GM19238 (cell line): Measurements from ENCODE around the gene TRPC4AP.
"Not testable (repeated sequence)": the region's sequence is repeated elsewhere in the genome, so short reads cannot be mapped to it uniquely, and the experiment has no call there.

Source experiments
- DNase-seq: peaks from one replicate; pipeline ENCODE4 v3.0.0; 2011; ENCODE audit warnings: low spot score; ENCODE audit not compliant: insufficient read length

Gene TRPC4AP

DNA sequence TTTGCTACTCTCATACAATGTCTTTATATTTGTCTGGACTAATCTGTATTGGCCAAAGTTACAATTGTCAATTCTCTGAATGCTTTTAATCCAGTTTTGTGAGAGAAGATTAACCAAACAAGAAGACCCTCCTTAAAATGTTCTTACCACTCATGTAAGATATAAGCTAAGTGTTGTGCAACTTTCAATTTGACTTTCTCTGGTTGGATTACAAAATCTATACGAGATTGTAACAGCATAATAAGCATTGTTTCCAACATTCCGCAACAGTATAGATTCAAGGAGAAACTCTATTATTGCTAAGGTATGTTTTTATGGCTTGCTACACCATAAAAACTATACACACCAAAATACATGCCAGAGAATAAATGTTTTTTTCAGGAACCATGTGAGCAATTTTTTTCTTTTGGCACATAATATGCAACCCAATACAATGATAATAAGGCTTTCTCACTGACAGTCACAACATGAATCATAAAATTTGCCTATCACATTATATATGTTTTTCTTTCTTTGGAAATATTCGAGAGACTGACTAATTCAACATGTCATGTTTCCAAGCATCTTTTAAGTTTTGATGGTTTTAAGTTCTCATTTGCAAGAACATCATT, 12.2 kb upstream of the TRPC4AP start:
- no peak for DNase-seq

DNA sequence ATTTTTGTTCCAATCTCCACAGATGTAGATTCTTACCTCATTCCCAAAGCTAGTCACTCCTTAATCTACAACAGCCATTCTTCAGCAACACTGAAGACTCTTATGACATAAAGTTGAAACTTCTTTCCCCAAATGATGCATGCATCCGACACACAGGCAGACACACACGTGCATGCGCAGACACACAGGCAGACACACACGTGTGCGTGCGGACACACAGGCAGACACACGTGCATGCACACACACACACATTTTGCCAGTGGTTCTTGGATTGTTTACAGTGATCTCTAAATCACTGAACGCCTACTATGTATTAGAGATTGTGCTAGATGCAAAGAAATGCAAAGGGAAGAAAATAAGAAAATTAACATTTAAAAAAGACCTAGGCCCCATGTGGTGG, 9.0 kb upstream of the TRPC4AP start:
- no peak for DNase-seq

DNA sequence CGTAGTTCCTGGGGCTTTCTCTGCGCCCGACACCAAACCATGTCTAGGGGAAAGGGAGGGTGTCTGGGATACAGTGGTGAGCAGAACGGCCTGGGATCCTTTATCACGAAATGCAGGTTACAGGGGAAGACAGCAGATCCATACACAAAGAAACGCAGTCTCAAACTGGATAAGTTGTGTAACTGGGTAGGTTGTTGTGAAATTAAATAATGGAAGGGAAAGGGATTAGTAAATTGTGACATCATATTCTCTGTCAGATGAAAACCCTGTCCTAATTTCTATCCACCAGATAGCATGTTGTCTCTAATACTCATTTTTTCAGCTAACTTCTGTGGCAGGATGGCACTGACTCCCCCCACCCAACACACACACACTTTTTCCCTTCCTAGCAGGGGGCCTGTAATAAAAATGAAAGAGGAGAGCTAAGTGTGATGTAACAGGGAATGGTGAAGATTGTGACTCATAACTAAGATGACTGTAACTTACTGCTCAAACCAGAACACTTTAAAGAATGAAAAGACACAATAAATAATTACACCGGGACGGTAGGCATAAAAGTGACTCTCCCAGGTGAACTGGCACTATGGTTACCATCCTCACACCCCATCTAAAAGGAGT, 769 bp upstream of the TRPC4AP start:
- DNase-seq: no peak

DNA sequence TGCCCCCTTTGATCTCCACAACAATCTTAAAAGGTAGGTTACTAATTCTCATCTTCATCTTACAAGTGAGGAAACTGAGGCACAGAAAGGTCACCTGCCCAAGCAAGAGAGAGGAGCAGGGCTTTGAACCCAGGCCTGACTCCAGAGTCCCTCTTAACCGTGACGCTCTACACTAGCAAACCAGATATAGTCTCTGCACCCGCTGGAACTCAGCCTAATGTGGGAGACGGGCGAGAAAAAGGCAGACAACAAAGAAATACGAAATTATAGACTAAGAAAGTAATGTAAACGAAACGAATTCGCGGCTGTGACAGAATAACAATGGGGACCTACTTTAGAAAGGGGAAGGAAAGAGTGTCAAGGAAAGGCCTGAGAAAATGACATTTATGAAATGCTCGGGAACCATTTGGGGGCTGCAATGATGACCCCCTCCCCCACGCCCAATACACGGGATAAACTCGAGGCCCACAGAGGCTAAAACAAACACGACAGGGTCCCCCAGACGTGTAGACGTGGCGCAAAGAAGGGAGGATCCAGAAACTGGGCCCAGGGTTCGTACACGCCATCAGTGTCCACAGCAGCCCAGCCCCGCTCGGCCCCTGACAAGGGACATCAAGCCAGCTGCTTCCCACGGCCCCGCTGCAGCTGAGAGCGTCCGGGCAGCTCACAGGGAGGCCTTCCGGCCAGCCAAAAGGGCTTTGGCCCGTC, 637 bp downstream of the TRPC4AP start:
- DNase-seq: peak; percentile 30

DNA sequence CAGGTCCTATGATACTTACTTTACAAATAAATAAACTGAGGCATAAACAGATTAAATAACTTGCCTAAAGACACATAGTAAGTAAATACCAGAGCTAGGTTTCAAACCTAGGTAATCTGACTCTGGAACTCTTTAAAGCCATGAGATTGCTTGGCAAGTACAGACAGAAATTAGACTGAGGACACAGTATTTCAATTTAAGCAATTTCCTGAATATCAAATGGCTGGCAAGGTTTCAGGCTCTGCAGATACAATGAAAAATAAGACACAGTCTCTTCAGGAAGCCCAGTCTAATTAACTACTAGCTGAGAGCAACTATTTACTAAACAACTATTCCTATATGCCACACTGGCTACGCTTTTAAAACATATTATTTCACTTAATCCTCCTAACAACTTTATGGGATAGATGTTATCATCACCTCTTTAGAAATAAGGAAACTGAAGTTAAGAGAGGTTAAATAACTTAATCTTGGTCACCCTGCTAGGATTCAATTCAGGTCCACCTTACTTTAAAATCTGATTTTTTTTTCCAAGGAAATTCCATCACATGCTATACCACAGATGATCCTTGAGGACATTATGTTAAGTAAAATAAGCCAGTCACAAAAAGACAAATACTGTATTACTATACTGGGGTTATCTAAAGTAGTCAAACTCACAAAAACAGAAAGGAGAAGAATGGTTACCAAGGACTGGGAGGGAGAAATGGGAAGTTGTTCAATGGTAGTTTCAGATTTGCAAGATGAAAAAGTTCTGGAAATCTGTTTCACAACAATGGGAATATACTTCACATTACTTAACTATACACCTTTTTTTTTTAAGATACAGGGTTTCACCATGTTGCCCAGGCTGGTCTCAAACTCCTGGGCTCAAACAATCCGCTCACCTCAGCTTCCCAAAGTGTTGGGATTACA, 4.1 kb downstream of the TRPC4AP start:
- DNase-seq: no peak

DNA sequence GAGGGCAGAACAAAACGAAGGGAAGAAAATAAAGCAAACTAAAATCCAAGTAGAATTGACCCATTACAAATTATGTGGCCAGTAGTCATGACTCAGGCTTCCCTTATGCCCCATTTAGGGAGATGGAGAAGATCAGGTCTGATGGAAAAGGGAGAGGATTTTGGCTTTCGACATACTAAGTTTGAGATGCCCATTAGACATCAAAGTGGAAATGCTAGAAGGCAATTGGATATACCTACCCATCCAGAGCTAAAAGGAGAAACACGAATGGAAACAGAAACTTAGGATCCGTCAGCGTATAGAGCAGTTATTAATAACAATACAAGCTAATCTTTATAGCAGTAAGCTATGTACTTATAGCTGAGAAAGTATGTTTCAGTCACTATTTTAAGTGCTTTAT, 4.8 kb downstream of the TRPC4AP start:
- DNase-seq: no peak

DNA sequence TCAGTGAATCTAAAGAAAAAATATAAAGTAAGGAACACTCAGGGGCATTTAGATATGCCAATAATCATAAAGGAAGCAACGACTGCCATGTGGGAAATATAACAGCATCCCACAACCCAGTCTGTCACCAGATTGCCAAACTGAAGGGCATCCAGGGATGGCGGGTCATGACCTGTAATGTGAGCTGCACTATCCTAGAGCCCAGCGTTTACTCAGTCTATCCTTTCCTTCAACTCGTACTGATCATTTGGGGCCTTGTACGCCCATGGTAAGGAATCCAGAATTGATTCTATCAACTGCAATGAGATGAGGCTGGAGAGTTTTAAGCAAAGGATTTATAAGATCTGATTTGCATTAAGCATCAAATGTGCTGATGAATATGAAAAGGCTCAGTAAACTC, 5.3 kb downstream of the TRPC4AP start:
- DNase-seq: no peak

DNA sequence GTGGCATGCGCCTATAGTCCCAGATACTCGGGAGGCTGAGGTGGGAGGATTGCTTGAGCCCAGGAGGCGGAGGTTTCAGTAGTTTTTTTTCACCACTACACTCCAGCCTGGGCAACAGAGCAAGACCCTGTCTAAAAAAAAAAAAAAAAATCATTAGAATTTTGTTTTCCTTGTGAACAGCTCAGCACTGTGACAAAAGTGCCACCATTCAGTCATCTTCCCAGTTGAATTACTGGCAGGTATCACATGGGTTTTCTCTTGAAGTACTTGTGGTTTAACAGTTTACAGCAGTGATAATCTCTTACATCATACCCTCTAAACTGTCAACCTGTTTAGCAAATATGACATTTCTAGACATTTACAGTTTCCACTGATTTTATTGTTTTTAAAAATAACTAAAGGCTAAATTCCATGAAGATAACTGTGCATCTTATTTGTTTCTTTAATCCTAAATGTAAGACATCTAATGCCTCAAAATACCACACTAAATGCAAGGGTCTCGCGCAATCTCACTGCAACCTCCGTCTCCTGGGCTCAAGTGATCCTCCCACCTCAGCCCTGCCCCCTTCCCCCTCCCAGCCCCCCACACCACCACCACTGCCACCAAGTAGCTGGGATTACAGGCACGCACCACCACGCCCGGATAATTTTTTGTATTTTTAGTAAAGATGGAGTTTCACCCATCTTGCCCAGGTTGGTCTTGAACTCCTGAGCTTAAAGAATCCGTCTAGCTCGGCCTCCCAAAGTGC, 7.0 kb downstream of the TRPC4AP start:
- DNase-seq: no peak

DNA sequence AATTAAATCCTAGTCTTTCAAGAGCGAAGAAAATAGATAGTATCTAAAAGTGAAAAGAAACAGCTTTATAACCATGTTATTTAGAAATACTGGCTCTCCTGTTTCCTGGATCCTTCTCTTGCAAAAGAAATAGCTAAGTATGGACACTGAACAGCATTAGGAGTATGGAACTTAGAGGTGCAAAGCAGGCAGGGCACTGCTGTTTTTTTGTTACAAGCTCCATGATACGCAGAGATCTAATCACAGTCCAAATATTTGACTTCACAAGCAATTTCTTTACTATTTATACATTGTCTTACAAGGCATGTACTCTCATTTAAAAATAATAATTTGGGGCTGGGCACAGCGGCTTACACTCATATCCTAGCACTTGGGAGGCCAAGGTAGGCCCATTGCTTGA, 7.6 kb downstream of the TRPC4AP start:
- DNase-seq: no peak

DNA sequence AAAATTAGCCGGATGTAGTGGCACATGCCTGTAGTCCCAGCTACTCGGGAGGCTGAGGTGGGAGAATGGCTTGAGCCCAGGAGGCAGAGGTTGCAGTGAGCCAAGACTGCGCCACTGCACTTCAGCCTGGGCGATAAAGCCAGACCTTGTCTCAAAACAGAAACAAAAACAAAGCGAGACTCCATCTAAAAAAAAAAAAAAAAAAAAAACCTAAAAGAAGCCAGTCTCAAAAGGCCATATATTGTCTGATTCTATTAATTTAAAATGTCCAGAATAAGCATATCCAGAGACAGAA, 12.3 kb downstream of the TRPC4AP start:
- DNase-seq: not testable (repeated sequence)

DNA sequence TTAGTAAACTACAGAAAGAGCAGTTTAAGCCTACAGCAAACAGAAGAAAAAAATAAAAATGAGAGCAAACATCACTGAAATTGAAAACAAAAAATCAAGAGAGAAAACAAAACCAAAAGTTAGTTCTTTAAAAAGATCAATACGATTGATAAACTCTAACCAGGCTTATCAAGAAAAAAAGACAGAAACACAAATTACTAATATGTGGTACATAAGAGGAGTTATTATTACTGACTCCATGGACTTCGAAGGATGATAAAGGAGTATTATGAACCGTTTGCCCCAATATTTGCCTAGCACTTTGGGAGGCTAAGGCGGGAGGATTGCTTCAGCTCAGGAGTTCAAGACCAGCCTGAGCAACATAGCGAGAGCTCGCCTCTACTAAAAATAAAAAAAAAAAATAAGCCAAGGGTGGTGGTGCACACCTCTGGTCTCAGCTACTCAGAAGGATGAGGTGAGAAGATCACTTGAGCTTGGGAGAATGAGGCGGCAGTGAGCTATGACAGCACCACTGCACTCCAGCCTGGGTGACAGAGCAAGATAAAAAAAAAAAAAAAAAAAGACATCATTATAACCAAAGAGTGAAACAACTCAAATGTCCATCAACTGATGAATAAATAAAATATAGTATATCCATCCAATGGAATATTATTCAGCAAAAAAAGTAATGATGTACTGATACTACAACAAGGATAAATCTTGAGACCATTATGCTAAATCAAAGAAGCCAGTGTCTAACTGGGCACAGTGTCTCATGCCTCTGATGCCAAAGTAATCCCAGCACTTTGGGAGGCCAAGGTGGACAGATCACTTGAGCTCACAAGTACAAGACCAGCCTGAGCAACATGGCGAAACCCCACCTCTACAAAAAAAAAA, 12.9 kb downstream of the TRPC4AP start:
- DNase-seq: no peak

DNA sequence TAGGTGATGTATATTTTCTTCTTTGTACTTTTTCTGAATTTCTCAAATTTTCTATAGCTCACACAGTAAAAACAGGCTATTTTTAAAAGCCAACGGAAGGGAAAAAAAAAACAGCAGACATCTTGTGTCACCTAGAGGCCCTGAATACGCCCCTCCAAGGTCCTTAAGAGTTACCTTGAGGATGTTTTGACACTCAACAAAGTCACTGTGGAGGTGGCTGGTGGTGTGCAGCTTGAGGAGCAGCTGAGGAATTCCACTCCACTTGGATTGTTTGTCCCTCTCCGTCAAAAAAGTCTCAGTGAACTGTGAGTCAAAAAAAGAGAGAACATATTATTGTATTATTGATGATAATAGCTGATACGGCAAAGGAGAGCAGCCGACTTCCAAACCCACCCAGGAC, 14.7 kb downstream of the TRPC4AP start:
- DNase-seq: no peak

DNA sequence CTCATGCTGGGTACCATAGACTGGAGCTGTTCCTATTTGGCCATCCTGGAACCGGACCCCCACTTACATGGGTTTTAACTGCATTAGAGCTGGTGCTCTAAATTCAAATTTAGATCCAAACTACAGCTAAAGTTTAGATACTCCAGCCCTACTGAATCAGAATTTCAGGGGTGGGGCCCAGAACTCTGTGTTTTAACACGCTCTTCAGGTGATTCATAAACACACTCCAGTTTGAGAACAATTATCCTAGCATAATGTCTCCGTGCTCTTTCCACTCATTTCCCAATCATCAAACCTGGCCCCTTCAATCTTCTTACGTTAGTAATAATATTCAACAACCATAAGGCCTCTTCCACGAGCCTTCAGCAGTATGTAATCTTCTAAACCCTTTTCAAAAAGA, 15.3 kb downstream of the TRPC4AP start:
- no peak for DNase-seq

DNA sequence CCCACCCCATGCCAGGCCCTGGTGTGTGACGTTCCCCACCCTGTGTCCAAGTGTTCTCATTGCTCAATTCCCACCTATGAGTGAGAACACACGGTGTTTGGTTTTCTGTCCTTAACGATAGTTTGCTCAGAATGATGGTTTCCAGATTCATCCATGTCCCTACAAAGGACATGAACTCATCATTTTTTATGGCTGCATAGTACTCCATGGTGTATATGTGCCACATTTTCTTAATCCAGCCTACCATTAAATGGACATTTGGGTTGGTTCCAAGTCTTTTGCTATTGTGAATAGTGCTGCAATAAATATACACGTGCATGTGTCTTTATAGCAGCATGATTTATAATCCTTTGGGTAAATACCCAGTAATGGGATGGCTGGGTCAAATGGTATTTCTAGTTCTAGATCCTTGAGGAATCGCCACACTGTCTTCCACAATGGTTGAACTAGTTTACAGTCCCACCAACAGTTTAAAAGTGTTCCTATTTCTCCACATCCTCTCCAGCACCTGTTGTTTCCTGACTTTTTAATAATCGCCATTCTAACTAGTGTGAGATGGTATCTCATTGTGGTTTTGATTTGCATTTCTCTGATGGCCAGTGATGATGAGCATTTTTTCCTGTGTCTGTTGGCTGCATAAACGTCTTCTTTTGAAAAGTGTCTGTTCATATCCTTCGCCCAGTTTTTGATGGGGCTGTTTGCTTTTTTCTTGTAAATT, 21.0 kb downstream of the TRPC4AP start:
- not testable (repeated sequence) for DNase-seq

DNA sequence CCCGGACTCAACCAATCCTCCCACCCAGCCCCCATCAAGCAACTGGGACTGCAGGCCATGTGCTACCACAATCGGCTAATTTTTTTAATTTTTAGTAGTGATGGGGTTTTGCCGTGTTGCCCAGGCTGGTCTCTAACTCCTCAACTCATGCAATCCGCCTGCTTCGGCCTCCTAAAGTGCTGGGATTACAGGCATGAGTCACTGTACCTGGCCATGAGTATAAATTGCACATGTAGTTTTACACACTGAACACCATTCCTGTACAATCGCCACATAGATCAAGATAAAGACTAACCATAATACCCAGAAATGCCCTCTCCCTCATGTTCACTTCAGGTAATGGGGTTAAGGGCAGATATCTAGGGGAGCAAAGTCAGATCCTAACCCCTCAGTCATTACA, 26.4 kb downstream of the TRPC4AP start:
- no peak for DNase-seq

DNA sequence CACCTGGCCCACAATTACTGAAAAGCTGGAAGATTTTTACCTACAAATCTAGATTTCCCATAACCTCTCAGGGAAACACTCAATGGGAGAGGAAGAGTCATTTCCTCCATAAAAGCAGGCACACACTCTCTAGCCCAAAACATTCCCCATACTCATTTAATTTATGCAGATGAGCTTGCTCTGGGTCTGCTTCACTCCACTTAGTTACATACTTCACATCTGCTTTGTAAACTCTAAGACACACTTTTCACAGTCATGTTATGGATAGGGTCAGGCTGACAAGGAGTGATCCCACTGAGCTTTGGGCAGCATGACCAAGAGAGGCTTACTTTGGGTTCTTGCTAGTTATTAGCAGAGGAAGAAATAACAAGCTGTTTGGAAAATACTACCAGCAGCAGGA, 27.4 kb downstream of the TRPC4AP start:
- DNase-seq: no peak

DNA sequence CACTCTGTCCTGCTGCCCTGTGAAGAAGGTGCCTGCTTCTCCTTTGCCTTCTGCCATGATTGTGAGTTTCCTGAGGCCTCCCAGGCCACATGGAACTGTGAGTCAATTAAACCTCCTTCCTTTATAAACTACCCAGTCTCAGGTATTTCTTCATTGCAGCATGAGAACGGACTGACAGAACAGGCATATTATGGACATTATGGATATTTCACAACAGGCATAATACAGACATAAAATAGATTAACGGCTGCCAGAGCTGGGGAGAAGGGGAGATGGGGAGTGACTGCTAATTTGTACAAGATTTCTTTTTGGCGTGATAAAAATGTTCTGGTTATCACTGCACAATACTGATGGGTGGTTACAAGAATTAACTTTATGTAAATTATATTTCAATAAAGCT, 29.4 kb downstream of the TRPC4AP start:
- no peak for DNase-seq

DNA sequence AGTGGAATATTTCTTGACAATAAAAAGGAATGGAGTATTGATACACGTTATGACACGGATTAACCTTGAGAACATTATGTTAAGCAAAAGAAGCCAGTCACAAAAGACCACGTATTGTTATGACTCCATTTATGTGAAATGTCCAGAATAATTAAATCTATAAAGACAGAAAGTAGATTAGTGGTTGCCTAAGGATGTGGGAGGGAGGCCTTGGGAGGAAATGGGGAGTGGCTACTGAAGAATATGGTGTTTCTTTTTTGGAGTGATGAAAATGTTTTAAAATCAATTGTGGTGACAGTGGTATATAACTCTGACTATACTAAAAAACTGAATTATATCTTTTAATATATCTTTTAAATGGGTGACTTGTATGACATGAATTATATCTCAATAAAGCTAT, 30.1 kb downstream of the TRPC4AP start:
- DNase-seq: no peak

DNA sequence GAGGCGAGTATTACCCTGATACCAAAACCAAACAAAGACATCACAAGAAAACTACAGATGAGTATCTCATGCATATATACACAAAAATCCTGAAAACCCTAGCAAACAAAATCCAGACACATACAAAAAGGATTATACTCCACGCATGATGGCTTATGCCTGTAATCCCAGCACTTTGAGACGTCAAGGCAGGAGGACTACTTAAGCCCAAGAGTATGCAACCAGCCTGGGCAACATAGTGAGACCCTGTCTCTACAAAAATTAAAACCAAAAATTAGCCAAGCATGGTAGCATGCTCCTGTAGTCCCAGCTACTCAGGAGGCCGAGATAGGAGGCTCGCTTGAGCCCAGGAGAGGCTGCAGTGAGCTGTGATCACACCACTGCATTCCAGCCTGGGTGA, 32.4 kb downstream of the TRPC4AP start:
- no peak for DNase-seq

DNA sequence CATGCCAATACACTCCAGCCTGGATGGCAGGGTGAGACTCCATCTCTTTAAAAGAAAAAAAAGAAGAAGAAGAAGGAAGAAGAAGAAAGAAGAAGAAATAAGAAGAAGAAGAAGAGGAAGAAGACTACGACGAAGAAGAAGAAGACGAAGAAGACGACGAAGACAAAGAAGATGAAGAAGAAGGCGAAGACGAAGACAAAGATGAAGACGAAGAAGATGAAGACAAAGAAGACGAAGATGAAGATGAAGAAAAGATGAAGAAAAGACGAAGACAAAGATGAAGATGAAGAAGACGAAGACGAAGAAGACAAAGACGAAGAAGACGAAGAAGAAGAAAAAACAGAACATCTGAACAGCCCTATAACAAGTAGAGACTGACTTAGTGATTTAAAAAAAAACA, 33.0 kb downstream of the TRPC4AP start:
- DNase-seq: no peak
